ENCODE measurements around the gene MT1H. TPM values are rescaled to one million over a fixed set of nuclear protein-coding genes. Genes with fewer than 3 reads are reported as not detected.
"Not testable (repeated sequence)": the region's sequence is repeated elsewhere in the genome, so short reads cannot be mapped to it uniquely, and the experiment has no call there.

MT1H gene
- total RNA-seq, 1 donor from 2014 or later, result 1.7 TPM

GRCh38 chr16:56662357-56663354, 7.0 kb upstream of the MT1H start:
- intact Hi-C loops (cut with micrococcal nuclease), result no loop called here

GRCh38 chr16:56664506-56664905, 5.1 kb upstream of the MT1H start:
- intact Hi-C loops (cut with micrococcal nuclease), result no loop called here

GRCh38 chr16:56665286-56666261, 4.0 kb upstream of the MT1H start:
- intact Hi-C loops (cut with micrococcal nuclease), result not testable (repeated sequence)

GRCh38 chr16:56667581-56668571, 1.7 kb upstream of the MT1H start, which contains the start of gene MT1G:
TSS of gene MT1G (minus strand) at chr16:56668065. CDS start at chr16:56667993, 72 bp downstream.
- intact Hi-C loops (cut with micrococcal nuclease), result no loop called here

GRCh38 chr16:56669840-56670619, 416 bp downstream of the MT1H start:
- intact Hi-C loops (cut with micrococcal nuclease), result no loop called here

GRCh38 chr16:56670620-56670934, 963 bp downstream of the MT1H start:
- intact Hi-C loops (cut with micrococcal nuclease), result no loop called here

- intact Hi-C loops (cut with micrococcal nuclease), result not testable (repeated sequence)
These were observed 2.1 kb downstream of the MT1H start for GRCh38 chr16:56671691-56672090.

GRCh38 chr16:56672171-56672570, 2.6 kb downstream of the MT1H start:
- intact Hi-C loops (cut with micrococcal nuclease), result not testable (repeated sequence)

- intact Hi-C loops (cut with micrococcal nuclease), result no loop called here
These were observed 3.3 kb downstream of the MT1H start for GRCh38 chr16:56672761-56673536.

GRCh38 chr16:56673921-56674320, 4.3 kb downstream of the MT1H start:
- intact Hi-C loops (cut with micrococcal nuclease), result no loop called here

- intact Hi-C loops (cut with micrococcal nuclease), result not testable (repeated sequence)
These were observed 5.0 kb downstream of the MT1H start for GRCh38 chr16:56674570-56674969.

GRCh38 chr16:56675685-56676210, 6.1 kb downstream of the MT1H start:
- intact Hi-C loops (cut with micrococcal nuclease), result no loop called here

- intact Hi-C loops (cut with micrococcal nuclease), result no loop called here
These were observed 7.9 kb downstream of the MT1H start for GRCh38 chr16:56677474-56677873.

GRCh38 chr16:56679078-56679730, 9.6 kb downstream of the MT1H start:
- intact Hi-C loops (cut with micrococcal nuclease), result no loop called here

- intact Hi-C loops (cut with micrococcal nuclease), result loop anchor here (5.0 kb wide), 1 partner anchor 38 kb away; no protein-coding TSS in a partner anchor
These were observed 10.2 kb downstream of the MT1H start for GRCh38 chr16:56679818-56680217.

GRCh38 chr16:56681939-56682702, 12.5 kb downstream of the MT1H start, which contains the start of gene MT1X:
TSS of gene MT1X (plus strand) at chr16:56682470. CDS start at chr16:56682541, 71 bp downstream.
- intact Hi-C loops (cut with micrococcal nuclease), result loop anchor here (1.0 to 5.0 kb wide), 6 partner anchors 20 to 105 kb away; partner anchors contain the start of genes MT1E and MT2A

Data from T-helper 2 cell treated with Interferon-gamma antibody and Interleukin-4, amounts not matched to agents 100 ng/mL and 5 ng/mL, for 36 hours (primary cell).